ENCODE measurements around the gene PPP1R9A.

The PPP1R9A gene

DNA sequence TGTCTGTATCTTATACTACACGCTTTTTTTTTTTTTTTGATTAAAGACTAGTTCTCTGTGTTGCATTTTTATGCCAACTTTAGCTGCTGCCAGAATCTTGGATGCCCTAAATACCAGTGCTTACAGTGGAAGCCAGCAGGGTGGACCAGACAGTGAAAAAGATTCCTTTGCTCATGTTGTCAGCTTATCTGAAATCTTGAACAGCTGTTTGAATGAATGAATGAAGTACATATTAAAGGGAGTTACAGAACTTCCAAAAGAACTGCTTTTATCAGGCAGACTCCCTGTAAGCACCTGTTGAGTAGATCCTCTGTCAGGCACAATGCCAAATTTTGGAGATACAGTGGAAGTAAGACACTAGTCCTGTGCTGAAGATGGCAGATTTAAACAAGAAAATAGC, 184.9 kb downstream of the PPP1R9A start:
- no peak for DNase-seq

DNA sequence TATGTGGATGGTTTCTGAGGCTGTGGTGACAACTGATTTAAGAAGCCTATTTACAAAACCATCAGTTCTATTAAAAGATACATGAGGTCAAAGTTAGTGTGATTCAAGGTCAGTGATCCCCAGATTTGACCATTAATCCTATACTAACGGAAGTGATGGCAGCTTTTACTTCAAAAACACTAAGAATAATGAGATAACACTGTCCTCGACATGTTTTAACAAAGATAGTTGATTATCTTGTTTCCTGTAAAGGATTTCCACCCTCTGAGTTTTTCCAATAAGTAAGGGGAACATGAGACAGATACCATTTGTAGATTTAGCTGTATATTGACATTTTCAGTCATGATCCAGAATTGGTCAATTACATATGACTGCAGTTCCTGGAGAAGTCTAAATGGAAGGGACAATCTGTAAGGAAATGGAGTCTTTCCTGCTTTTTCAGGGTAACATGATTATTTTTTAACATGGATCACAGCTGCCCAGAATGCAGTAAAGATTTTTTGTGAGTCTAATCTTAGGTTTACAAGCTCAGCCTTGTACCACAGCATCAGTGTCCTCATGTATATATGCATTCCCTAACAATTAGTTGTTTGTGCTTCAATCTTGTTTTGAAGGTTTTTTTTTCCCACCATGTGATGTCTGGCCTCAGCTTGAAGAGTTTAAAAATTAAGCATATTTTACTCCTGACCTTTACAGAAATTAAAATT, 188.0 kb downstream of the PPP1R9A start:
- DNase-seq: peak in 1 of 56 donors; percentile 10

GRCh38 chr7:95095966-95096540, 188.7 kb downstream of the PPP1R9A start:
- DNase-seq: peak in 1 of 56 donors; percentile 1

GRCh38 chr7:95097291-95097690, 189.9 kb downstream of the PPP1R9A start:
- DNase-seq: no peak

DNA sequence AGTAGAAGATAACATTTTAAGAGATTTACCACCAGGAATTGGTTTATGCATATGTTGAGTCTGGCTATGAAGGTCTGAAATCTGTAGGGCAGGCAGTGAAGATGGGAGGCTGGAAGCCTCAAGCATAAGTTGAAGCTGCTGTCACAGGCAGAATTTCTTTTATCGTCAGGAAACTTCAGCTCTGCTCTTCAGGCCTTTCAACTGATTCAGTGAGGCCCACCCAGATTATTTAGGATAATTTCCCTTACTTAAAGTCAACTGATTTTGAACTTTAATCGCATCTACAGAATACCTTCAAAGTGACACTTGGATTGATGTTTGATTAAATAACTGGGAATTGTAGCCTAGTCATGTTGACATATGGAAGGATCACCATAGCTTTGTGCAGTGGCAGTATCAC, 190.5 kb downstream of the PPP1R9A start:
- DNase-seq: no peak

DNA sequence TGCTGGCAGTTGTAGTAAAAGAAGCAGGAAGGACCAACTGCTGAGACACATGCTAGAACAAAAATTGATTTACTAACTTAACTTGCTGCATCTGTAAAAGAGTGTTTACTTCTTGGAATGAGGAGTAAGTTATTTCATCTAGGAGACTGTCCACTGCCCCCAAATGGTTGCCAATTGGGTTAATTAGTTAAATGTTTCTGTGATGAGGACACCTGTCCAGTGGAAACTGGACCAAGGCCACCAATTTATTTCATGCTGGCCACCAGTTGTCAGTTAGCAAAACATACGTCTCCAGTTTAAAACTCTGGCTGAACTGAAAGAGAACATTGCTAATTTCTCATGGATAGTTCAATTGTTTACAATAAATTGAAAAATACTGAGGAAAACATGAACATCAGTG, 191.7 kb downstream of the PPP1R9A start:
- no peak for DNase-seq

- DNase-seq: no peak
Measured at GRCh38 chr7:95101422-95101821, 194.0 kb downstream of the PPP1R9A start.

GRCh38 chr7:95102662-95103061, 195.3 kb downstream of the PPP1R9A start:
- DNase-seq: no peak

- peak in 6 of 56 donors; percentile 2 to 19 (median 4) for DNase-seq
Measured at GRCh38 chr7:95104739-95105138, 197.3 kb downstream of the PPP1R9A start.

DNA sequence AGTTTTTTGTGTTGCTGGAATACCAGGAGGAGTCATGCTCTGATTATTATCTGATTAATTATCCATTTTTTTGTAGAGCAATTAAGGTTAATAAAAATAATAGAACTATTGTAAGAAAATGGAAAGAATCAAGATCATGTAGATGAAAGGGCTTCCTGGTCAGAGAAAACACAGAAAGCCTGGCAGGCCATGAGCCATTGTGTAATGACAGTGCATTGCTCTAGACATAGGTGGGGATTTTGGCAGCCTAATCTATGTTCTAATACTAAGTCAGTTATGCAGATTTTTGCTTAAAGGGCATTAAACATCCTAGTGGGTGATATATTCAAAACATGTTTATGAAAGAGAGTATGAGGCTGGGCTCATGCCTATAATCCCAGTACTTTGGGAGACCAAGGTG, 198.2 kb downstream of the PPP1R9A start:
- DNase-seq: no peak

GRCh38 chr7:95106401-95106800, 199.0 kb downstream of the PPP1R9A start:
- no peak for DNase-seq

- DNase-seq: no peak
Measured at GRCh38 chr7:95110707-95111106, 203.3 kb downstream of the PPP1R9A start.

GRCh38 chr7:95113590-95113989, 206.2 kb downstream of the PPP1R9A start:
- DNase-seq: no peak

- DNase-seq: no peak
Measured at GRCh38 chr7:95126053-95126709, 218.8 kb downstream of the PPP1R9A start.

DNA sequence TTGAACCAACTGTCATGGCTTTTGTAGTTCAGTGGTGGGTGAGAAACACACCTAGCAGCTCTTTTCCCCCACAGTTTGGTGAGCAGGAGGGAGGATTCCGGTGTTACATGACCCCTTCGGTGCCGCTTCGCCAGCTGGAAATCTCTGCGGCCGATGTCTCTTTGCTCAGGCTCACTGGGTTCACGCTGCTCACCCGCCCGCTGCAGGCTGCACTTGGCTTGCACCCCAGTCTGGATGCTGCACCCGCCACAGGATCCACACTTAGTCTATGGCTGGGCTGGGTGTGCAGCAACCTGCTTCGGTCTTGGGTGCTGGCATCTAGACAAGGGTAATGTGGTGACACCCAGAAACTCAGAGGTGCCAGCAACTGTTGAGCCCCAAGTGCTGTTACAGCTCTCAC, 225.1 kb downstream of the PPP1R9A start:
- no peak for DNase-seq

GRCh38 chr7:95139922-95140321, 232.5 kb downstream of the PPP1R9A start:
- no peak for DNase-seq

DNA sequence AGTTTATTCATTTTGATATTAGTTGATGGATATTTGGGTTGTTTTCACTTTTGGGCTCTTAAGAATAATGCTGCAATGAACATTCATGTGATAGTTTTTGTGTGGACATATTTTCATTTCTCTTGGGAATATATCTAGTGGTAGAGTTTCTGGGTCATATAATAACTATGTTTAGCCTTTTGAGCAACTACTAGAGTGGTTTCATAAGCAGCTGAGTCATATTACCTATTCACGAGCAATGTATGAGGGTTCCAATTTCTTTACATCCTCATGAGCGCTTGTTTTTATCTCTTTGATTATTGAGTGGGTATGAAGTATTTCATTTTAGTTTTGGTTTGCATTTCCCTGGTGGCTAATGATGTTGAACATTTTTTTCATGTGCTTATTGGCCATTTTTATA, 234.4 kb downstream of the PPP1R9A start:
- DNase-seq: no peak

- no peak for DNase-seq
Measured at GRCh38 chr7:95144256-95144655, 236.9 kb downstream of the PPP1R9A start.

- DNase-seq: no peak
Measured at GRCh38 chr7:95155965-95156364, 248.6 kb downstream of the PPP1R9A start.

DNA sequence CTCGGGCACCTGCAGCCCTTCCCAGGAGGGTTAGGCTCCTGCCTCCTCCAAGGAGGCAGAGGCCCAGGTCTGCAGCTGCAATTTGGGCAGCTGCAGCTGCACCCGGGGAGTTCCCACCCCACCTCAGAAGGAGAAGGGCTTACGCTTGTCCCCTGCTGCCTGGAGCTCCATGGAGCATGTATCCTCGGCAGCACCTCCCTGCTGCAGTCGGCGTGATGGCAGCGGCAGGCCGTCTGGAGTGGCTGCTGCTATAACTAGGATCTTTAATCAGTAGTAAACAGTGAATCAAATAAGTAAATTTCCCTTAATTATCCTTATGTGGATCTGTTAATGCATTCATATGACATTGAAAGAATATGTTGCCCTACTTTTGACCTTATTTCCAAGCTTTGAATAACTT, 250.0 kb downstream of the PPP1R9A start:
- no peak for DNase-seq

GRCh38 chr7:95169678-95170077, 262.3 kb downstream of the PPP1R9A start:
- DNase-seq: no peak

- no peak for DNase-seq
Measured at GRCh38 chr7:95172420-95172819, 265.0 kb downstream of the PPP1R9A start.

DNA sequence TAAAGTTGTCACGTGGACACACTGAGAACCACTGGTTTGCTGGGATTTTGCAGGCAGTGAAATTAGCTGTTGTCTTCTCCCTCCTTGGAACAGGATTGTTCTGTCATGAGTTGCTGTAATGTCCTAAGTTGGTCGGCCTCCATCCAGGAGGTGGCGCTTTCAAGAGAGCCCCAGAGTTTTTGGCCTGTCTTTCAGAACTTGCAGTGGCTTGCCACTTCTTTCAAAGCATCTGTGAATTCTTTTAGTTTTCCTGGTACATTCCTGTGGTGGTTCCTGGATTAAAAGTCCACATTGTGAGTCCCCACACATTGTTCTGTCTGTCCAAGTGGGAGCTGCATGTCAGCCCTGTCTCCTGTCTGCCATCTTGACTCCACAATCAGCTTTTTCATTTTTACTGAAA, 283.1 kb downstream of the PPP1R9A start:
- no peak for DNase-seq
